CD4-positive, alpha-beta T cell (primary cell): ENCODE data around the gene SPATA2L. TPM values are rescaled to one million over a fixed set of nuclear protein-coding genes. Genes with fewer than 3 reads are reported as not detected.

Source experiments
- ATAC-seq: fragments of 200-7000 bp; cut with Tn5 transposase; one replicate; pipeline ENCODE4 v1.10.0; 2022; ENCODE audit warnings: mild to moderate bottlenecking; ENCODE audit not compliant: poor library complexity
- CTCF ChIA-PET: fragments of 350-600 bp; sonication (Branson Sonifier 250); formaldehyde crosslinking; loops from one replicate; lab custom pipeline; 2021; ENCODE audit warnings: antibody characterized with exemption, inconsistent platforms; lab: Charles Lee
- POLR2A ChIA-PET: fragments of 350-600 bp; sonication (Branson Sonifier 250); formaldehyde crosslinking; loops from one replicate; lab custom pipeline; 2021; ENCODE audit warnings: antibody characterized with exemption, inconsistent platforms; lab: Charles Lee
- DNase-seq, 14 experiments: peaks; one replicate each; pipeline ENCODE4 v3.0.0-alpha.2; 2013 to 2020; ENCODE audit warnings: mixed read lengths in 2 of 14
- H3K27ac ChIP-seq, 2 donors: one replicate each; pipeline versions ENCODE4 v1.5.1 to v1.7.0; 2013; ENCODE audit warnings: low read length in 2 of 2, low read depth in 1 of 2, mild to moderate bottlenecking in 1 of 2
- H3K27me3 ChIP-seq, 2 experiments: 1 replicate in 1 of 2; 2 replicates in 1 of 2; pipeline versions ENCODE4 v1.6.1 to v1.7.0; 2013; ENCODE audit warnings: low read length in 2 of 2, control low read depth in 1 of 2, mild to moderate bottlenecking in 1 of 2, moderate library complexity in 1 of 2; ENCODE audit not compliant: insufficient read depth in 2 of 2, control insufficient read depth in 1 of 2
- H3K36me3 ChIP-seq: one replicate; pipeline ENCODE4 v1.6.1; 2013; ENCODE audit warnings: low read length, control low read depth; ENCODE audit not compliant: insufficient read depth
- H3K4me1 ChIP-seq: one replicate; pipeline ENCODE4 v1.6.1; 2013; ENCODE audit warnings: low read length, control low read depth; ENCODE audit not compliant: insufficient read depth
- H3K4me3 ChIP-seq: one replicate; pipeline ENCODE4 v1.5.1; 2013; ENCODE audit warnings: mild to moderate bottlenecking, low read length, moderate library complexity
- H3K9me3 ChIP-seq, 2 experiments: 1 replicate in 1 of 2; 2 replicates in 1 of 2; pipeline versions ENCODE4 v1.6.1 to v1.7.0; 2013; ENCODE audit warnings: low read length in 2 of 2, mild to moderate bottlenecking in 2 of 2, control low read depth in 1 of 2, moderate library complexity in 1 of 2; ENCODE audit not compliant: control insufficient read depth in 1 of 2, insufficient read depth in 1 of 2
- H3K27ac Mint-ChIP-seq: one replicate; pipeline ENCODE4 v1.8.0; 2020; ENCODE audit warnings: mixed read lengths
- H3K27me3 Mint-ChIP-seq: one replicate; pipeline ENCODE4 v1.8.0; 2021; ENCODE audit warnings: mixed read lengths
- H3K36me3 Mint-ChIP-seq: one replicate; pipeline ENCODE4 v1.8.0; 2021; ENCODE audit warnings: low read depth, mixed read lengths
- H3K4me1 Mint-ChIP-seq: one replicate; pipeline ENCODE4 v1.8.0; 2021; ENCODE audit warnings: low read depth, mixed read lengths
- H3K4me3 Mint-ChIP-seq: one replicate; pipeline ENCODE4 v1.8.0; 2020; ENCODE audit warnings: mild to moderate bottlenecking, mixed read lengths
- H3K9me3 Mint-ChIP-seq: one replicate; pipeline ENCODE4 v1.8.0; 2020; ENCODE audit warnings: mixed read lengths
- intact Hi-C, 2 experiments: fragments of 100-400 bp; cut with DNase I in 1 of 2; cut with micrococcal nuclease in 1 of 2; formaldehyde crosslinking; loops; one replicate each; pipeline versions ENCODE4 v1.15.1 to v1.9.0; 2023 to 2025; cut with DNase I, micrococcal nuclease
- total RNA-seq, 174 experiments: library from RNA in 2 of 174; stranded (reverse) in 2 of 174; gene quantifications; one replicate each; pipeline ENCODE4 v1.2.3 and lab custom pipeline; 2021 to 2026
- TF ChIP-seq, protein P1 (sequence below): fragments of 200-600 bp; IDR thresholded peaks from one replicate; pipeline ENCODE4 v1.8.0; 2022; ENCODE audit warnings: antibody characterized with exemption, mild to moderate bottlenecking

SPATA2L gene
- total RNA-seq, 2 experiments from 2014 or later = 26.1 to 28.3 TPM

DNA sequence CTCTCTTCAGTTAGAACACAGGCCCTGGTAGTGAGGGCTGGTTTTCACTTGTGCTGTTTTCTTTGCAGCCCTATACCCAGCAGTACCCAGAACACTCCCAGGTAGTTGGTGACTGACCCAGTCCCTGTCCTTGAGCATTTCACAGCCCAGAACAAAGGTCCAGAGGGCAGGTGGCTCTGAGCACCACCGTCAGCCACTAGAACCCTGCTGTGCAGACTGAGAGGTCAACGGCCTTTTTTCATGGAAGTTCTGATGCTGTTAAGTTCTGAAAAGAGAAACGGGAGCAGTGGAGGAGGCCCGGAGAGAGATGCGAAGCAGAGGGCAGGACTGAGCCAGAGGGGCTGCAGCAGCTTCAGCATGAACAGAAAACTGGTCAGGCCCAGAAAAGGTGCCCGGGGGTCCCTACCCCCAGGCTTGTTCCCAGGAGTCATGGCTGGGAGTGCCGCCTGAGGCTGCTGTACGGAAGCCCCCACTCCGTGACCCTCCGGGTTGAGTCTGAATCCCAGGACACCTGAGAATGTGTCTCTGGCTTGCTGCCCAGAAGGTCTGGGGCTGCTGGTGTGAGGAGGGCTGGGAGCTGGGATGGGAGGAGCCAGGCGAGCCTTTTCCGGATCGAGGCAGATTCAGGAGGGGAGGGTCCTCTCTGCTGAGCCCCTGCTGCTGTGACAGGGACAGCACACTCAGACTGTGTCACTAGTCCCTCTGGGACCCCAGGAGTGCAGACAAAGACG lies 28.5 kb upstream of the SPATA2L start:
- CTCF ChIA-PET = no interaction called here
- Histone ChIP-seq H3K4me3 (no peak overlapping the region), H3K27me3 (no peaks in the 10 kb centered on the region), H3K36me3 (peaks cover 95% of the 10 kb centered on the region), H3K27ac (peak overlapping the region in 1 of 2 donors; percentile 15), H3K4me1 (peaks cover 95% of the 10 kb centered on the region), H3K9me3 (no peaks in the 10 kb centered on the region)
- Mint-ChIP-seq H3K4me3 (peak overlapping the region; percentile 11), H3K27ac (peak overlapping the region; percentile 53), H3K4me1 (peaks cover 40% of the 10 kb centered on the region), H3K27me3 (no peaks in the 10 kb centered on the region), H3K36me3 (peaks cover 85% of the 10 kb centered on the region), H3K9me3 (no peaks in the 10 kb centered on the region)
- no peak for DNase-seq
- intact Hi-C loops = no loop called here
- POLR2A ChIA-PET = no interaction called here
- no peak for ATAC-seq
- TF ChIP-seq, protein P1, sequence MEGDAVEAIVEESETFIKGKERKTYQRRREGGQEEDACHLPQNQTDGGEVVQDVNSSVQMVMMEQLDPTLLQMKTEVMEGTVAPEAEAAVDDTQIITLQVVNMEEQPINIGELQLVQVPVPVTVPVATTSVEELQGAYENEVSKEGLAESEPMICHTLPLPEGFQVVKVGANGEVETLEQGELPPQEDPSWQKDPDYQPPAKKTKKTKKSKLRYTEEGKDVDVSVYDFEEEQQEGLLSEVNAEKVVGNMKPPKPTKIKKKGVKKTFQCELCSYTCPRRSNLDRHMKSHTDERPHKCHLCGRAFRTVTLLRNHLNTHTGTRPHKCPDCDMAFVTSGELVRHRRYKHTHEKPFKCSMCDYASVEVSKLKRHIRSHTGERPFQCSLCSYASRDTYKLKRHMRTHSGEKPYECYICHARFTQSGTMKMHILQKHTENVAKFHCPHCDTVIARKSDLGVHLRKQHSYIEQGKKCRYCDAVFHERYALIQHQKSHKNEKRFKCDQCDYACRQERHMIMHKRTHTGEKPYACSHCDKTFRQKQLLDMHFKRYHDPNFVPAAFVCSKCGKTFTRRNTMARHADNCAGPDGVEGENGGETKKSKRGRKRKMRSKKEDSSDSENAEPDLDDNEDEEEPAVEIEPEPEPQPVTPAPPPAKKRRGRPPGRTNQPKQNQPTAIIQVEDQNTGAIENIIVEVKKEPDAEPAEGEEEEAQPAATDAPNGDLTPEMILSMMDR = no peak

DNA sequence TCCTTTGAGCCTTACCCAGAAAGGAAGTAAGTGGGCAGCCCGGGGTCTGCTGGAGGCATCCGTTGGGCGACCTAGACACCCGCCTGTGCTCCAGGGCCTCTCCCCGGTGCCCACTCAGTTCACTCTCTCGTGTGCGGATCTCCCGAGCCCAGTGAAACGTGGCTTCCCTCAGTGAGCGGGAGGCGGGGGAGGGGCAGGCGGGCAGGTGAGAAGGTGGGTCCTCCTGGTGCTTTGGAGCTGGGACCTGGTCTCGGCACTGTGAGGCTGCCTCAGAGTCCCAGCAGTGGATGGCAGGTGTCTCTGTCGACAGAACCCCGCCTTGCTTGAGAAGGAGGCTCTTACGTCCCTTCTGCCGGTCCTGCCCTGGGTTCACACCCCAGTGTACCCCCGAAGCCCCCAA lies 27.8 kb upstream of the SPATA2L start:
- intact Hi-C loops = no loop called here
- H3K36me3 Mint-ChIP-seq = peaks cover 83% of the 10 kb centered on the region
- H3K4me1 Mint-ChIP-seq = peaks cover 42% of the 10 kb centered on the region

DNA sequence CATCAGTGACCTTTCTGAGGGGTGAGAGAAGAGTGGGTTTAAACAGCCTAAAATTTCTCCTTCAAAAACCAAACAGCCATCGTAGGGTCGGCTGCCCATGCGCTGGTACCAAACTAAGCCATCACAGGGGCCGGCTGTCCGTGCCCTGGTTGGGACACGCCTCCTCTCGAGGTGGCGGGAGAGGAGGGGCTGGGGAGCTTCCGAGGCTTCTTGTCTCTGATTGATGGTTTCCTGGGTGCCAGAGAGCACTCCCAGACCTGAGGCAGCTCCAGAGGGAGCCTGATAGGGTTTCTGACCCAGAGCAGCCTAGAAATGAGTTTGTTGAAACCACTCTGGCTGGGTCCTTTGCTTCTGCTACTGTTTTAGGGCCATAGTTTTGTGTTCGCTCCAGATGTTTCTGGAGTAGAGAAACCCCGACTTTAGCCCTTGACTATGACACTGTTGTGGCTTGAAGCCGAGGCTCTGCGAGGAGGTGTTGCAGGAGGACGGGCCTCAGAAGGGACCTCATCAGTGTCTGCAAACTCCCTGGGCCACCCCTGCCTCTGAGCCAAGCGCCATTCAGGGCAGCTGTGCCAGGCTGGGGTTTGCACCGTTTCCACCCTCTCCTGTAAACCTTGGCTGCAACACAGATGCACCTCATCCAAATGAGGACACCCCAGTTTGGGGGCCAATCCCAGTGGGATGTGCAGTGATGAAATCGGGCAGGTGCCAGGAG lies 26.1 kb upstream of the SPATA2L start:
- peaks cover 81% of the 10 kb centered on the region for H3K36me3 Mint-ChIP-seq
- peaks cover 0 to 4% of the 10 kb centered on the region in 2 experiments for H3K9me3 ChIP-seq
- no peaks in the 10 kb centered on the region for H3K27me3 Mint-ChIP-seq
- H3K9me3 Mint-ChIP-seq = no peaks in the 10 kb centered on the region
- H3K4me3 Mint-ChIP-seq = peak overlapping the region; percentile 78
- H3K4me1 ChIP-seq = peaks cover 97% of the 10 kb centered on the region
- CTCF ChIA-PET = interaction anchor here (5.8 kb wide), 1 partner anchor 27 kb away, joined by 37 read pairs; the partner anchor contains the start of gene SPATA2L
- peak overlapping the region in 1 of 2 donors; percentile 14 for H3K27ac ChIP-seq
- H3K27me3 ChIP-seq = no peaks in the 10 kb centered on the region
- DNase-seq (no peak), ATAC-seq (no peak)
- peaks cover 51% of the 10 kb centered on the region for H3K4me1 Mint-ChIP-seq
- POLR2A ChIA-PET = no interaction called here
- H3K4me3 ChIP-seq = no peak overlapping the region
- intact Hi-C loops = no loop called here
- peak overlapping the region; percentile 64 for H3K27ac Mint-ChIP-seq
- TF ChIP-seq, protein P1 = no peak
- peaks cover 96% of the 10 kb centered on the region for H3K36me3 ChIP-seq

More for the DNA sequence above, 27.8 kb upstream of the SPATA2L start:
- TF ChIP-seq, protein P1 = no peak
- Histone ChIP-seq H3K4me1 (peaks cover 95% of the 10 kb centered on the region), H3K36me3 (peaks cover 94% of the 10 kb centered on the region), H3K27me3 (no peaks in the 10 kb centered on the region), H3K9me3 (no peaks in the 10 kb centered on the region), H3K27ac (peak overlapping the region in 1 of 2 donors; percentile 15), H3K4me3 (no peak overlapping the region)
- no peaks in the 10 kb centered on the region for H3K27me3 Mint-ChIP-seq
- no peak overlapping the region for H3K27ac Mint-ChIP-seq
- ATAC-seq = no peak
- ChIA-PET CTCF (no interaction called here), POLR2A (no interaction called here)
- no peak overlapping the region for H3K4me3 Mint-ChIP-seq
- H3K9me3 Mint-ChIP-seq = no peaks in the 10 kb centered on the region
- peak in 1 of 14 experiments; percentile 16 for DNase-seq
